Prostate gland (tissue), 2 donors: ENCODE data around the gene RIC8A.

ENCODE experiments used
- CTCF ChIP-seq, 4 experiments: fragments of 200-600 bp in 2 of 4; fragments of 450-650 bp in 2 of 4; sonication (generic) in 2 of 4; IDR thresholded peaks; 1 replicate in 3 of 4; 2 replicates in 1 of 4; pipeline ENCODE4 v1.5.1; 2016 to 2019; ENCODE audit warnings: antibody characterized with exemption in 4 of 4, mild to moderate bottlenecking in 2 of 4, moderate library complexity in 2 of 4
- POLR2A ChIP-seq: fragments of 450-650 bp; IDR thresholded peaks from one replicate; pipeline ENCODE4 v1.6.1; 2016; ENCODE audit warnings: antibody characterized with exemption, mild to moderate bottlenecking
- POLR2AphosphoS5 ChIP-seq: sonication (generic); formaldehyde crosslinking; IDR thresholded peaks from one replicate; pipeline ENCODE4 v1.6.1; 2017; ENCODE audit warnings: antibody characterized with exemption

- peak; percentile 91 for TF ChIP-seq POLR2A
- peak in 2 of 4 experiments; percentile 14 to 21 for TF ChIP-seq CTCF (IDR thresholded peaks at IDR 0.05)
- peak; percentile 99 for TF ChIP-seq POLR2AphosphoS5
Measured at GRCh38 chr11:207208-207862, at the start of gene RIC8A, which contains the start of gene BET1L.
